Uterus (tissue), 4 donors: Measurements from ENCODE around the gene ZNF311. TPM values are rescaled to one million over a fixed set of nuclear protein-coding genes. Genes with fewer than 3 reads are reported as not detected.

ENCODE experiments used
- DNase-seq, 2 donors: peaks; one replicate each; pipeline ENCODE4 v3.0.0-alpha.2; 2019 to 2020
- H3K27ac ChIP-seq, 2 donors: fragments of 200-600 bp; sonication (generic); 1 replicate in 1 of 2; 2 replicates in 1 of 2; pipeline ENCODE4 v1.5.1; 2016 to 2018
- H3K27me3 ChIP-seq, 2 donors: fragments of 200-600 bp; sonication (generic); one replicate each; pipeline ENCODE4 v1.5.1; 2018 to 2019; ENCODE audit warnings: control low read depth in 1 of 2
- H3K36me3 ChIP-seq, 2 donors: fragments of 200-600 bp; sonication (generic); one replicate each; pipeline ENCODE4 v1.5.1; 2019; ENCODE audit warnings: control low read depth in 1 of 2
- H3K4me1 ChIP-seq, 2 donors: fragments of 200-600 bp; sonication (generic); one replicate each; pipeline ENCODE4 v1.5.1; 2018 to 2019; ENCODE audit warnings: control low read depth in 1 of 2
- H3K4me3 ChIP-seq, 2 donors: fragments of 200-600 bp; sonication (generic); 1 replicate in 1 of 2; 2 replicates in 1 of 2; pipeline ENCODE4 v1.5.1; 2018 to 2019; ENCODE audit warnings: mild to moderate bottlenecking in 1 of 2
- H3K9me3 ChIP-seq, 2 donors: fragments of 200-600 bp; sonication (generic); one replicate each; pipeline ENCODE4 v1.5.1; 2019; ENCODE audit warnings: control low read depth in 1 of 2
- POLR2A ChIP-seq, 2 donors: fragments of 450-650 bp; IDR thresholded peaks; one replicate each; pipeline ENCODE4 v1.6.1; 2016; ENCODE audit warnings: antibody characterized with exemption in 2 of 2, mild to moderate bottlenecking in 1 of 2, moderate library complexity in 1 of 2
- intact Hi-C: fragments of 100-400 bp; cut with DNase I; formaldehyde crosslinking; loops from one replicate; pipeline ENCODE4 v1.15.1; 2023; ENCODE audit warnings: low total_unique reads
- total RNA-seq, 4 donors: library from RNA; depleted of rRNA in 3 of 4; stranded (reverse); fragments of >200 nt in 3 of 4; gene quantifications; one replicate each; pipeline versions ENCODE4 v1.1.0 to v1.2.4, GENCODE V29; 2014 to 2023
- TF ChIP-seq, protein P1 (sequence below), 4 experiments: fragments of 200-600 bp in 2 of 4; fragments of 450-650 bp in 2 of 4; sonication (generic) in 2 of 4; IDR thresholded peaks; one replicate each; pipeline ENCODE4 v1.5.1; 2016 to 2019; ENCODE audit warnings: antibody characterized with exemption in 4 of 4, mild to moderate bottlenecking in 2 of 4, moderate library complexity in 1 of 4
- donor health status: DM: yes; HTN: yes; CAD: no.

The ZNF311 gene
- total RNA-seq, 4 donors from 2014 or later = 0.51 to 4.1 (median 1.1) TPM

GRCh38 chr6:29008089-29008488 is 3.0 kb upstream of the ZNF311 start:
- no peak overlapping the region for H3K27ac ChIP-seq
- intact Hi-C loops = no loop called here
- no peak for DNase-seq
- no peaks in the 10 kb centered on the region for H3K36me3 ChIP-seq
- TF ChIP-seq POLR2A (IDR thresholded peaks at IDR 0.05) = no peak
- TF ChIP-seq, protein P1, sequence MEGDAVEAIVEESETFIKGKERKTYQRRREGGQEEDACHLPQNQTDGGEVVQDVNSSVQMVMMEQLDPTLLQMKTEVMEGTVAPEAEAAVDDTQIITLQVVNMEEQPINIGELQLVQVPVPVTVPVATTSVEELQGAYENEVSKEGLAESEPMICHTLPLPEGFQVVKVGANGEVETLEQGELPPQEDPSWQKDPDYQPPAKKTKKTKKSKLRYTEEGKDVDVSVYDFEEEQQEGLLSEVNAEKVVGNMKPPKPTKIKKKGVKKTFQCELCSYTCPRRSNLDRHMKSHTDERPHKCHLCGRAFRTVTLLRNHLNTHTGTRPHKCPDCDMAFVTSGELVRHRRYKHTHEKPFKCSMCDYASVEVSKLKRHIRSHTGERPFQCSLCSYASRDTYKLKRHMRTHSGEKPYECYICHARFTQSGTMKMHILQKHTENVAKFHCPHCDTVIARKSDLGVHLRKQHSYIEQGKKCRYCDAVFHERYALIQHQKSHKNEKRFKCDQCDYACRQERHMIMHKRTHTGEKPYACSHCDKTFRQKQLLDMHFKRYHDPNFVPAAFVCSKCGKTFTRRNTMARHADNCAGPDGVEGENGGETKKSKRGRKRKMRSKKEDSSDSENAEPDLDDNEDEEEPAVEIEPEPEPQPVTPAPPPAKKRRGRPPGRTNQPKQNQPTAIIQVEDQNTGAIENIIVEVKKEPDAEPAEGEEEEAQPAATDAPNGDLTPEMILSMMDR (IDR thresholded peaks at IDR 0.05) = no peak
- H3K4me1 ChIP-seq = no peaks in the 10 kb centered on the region
- H3K9me3 ChIP-seq = no peaks in the 10 kb centered on the region
- H3K4me3 ChIP-seq = no peak overlapping the region
- H3K27me3 ChIP-seq = no peaks in the 10 kb centered on the region

DNA sequence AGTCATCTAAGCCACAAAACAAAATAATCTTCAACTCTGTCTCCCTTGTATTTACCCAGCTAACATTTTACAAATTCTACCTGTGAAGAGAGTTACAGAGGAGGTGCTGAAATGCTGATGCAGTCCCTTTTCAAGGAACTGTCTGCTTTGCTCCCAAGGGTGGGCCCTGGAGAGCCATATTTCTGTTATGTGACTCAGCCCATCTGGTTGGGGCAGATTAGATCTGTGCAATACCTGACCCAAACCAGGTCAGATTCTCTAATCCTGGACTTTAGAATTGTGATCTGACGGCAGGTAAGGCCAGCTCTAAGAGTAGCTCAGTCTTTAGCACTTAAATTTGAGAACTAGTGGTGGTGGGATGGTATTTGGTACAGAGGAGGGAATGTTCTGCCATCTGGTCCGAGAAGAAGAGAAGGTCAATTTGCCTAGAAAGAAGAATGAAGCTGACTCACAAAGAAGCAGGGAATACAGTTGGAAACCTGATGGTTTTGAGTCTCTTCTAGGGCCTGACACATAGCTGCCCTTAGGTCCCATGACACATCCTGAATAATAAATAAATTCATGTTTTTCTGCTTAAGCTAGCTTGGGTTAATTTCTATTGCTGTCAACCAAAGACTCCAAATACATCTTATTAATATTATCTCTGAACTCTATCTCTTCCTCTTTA is 8.1 kb downstream of the ZNF311 start:
- Histone ChIP-seq H3K4me3 (no peak overlapping the region), H3K4me1 (no peaks in the 10 kb centered on the region), H3K27me3 (no peaks in the 10 kb centered on the region), H3K36me3 (no peaks in the 10 kb centered on the region), H3K27ac (no peak overlapping the region), H3K9me3 (no peaks in the 10 kb centered on the region)
- intact Hi-C loops = no loop called here
- DNase-seq = no peak
- TF ChIP-seq POLR2A (IDR thresholded peaks at IDR 0.05) = no peak
- TF ChIP-seq, protein P1 (IDR thresholded peaks at IDR 0.05) = no peak

DNA sequence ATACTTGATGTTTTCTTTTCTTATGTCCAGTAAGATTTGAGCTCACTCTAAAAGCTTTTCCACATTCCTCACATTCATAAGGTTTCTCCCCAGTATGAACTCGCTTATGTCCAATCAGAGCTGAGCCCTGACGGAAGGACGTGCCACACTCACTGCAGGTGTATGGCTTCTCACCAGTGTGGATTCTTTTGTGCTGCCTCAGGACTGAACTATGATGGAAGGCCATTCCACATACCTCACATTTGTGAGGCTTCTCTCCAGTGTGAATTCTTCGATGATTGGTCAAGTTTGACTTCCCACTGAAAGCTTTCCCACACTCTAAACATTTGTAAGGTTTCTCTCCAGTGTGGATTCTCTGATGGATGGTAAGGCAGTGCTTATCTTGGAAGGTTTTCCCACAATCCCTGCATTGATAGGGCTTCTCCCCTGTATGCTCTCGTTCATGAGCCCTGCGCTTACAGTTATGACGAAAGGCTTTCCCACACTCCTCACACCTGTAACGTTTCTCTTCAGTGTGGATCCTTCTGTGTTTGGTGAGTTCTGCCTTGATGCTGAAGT is 9.9 kb downstream of the ZNF311 start:
- no peak overlapping the region for H3K4me3 ChIP-seq
- no peaks in the 10 kb centered on the region for H3K9me3 ChIP-seq
- no peaks in the 10 kb centered on the region for H3K27me3 ChIP-seq
- TF ChIP-seq, protein P1 (IDR thresholded peaks at IDR 0.05) = no peak
- no peak for TF ChIP-seq POLR2A (IDR thresholded peaks at IDR 0.05)
- no peaks in the 10 kb centered on the region for H3K36me3 ChIP-seq
- intact Hi-C loops = no loop called here
- no peak for DNase-seq
- H3K27ac ChIP-seq = no peak overlapping the region
- no peaks in the 10 kb centered on the region for H3K4me1 ChIP-seq

- Histone ChIP-seq H3K4me3 (no peak overlapping the region), H3K27ac (no peak overlapping the region), H3K4me1 (no peaks in the 10 kb centered on the region), H3K9me3 (no peaks in the 10 kb centered on the region), H3K36me3 (no peaks in the 10 kb centered on the region), H3K27me3 (no peaks in the 10 kb centered on the region)
- no peak for TF ChIP-seq POLR2A (IDR thresholded peaks at IDR 0.05)
- TF ChIP-seq, protein P1 (IDR thresholded peaks at IDR 0.05) = no peak
- intact Hi-C loops = no loop called here
- DNase-seq = peak in 1 of 2 donors; percentile 31
These were observed 16.4 kb downstream of the ZNF311 start for GRCh38 chr6:28988536-28989311.
